ENCODE measurements around the gene AUTS2. TPM values are rescaled to one million over a fixed set of nuclear protein-coding genes. Genes with fewer than 3 reads are reported as not detected.

Gene AUTS2
- total RNA-seq, 1 experiment from 2014 or later: not detected

DNA sequence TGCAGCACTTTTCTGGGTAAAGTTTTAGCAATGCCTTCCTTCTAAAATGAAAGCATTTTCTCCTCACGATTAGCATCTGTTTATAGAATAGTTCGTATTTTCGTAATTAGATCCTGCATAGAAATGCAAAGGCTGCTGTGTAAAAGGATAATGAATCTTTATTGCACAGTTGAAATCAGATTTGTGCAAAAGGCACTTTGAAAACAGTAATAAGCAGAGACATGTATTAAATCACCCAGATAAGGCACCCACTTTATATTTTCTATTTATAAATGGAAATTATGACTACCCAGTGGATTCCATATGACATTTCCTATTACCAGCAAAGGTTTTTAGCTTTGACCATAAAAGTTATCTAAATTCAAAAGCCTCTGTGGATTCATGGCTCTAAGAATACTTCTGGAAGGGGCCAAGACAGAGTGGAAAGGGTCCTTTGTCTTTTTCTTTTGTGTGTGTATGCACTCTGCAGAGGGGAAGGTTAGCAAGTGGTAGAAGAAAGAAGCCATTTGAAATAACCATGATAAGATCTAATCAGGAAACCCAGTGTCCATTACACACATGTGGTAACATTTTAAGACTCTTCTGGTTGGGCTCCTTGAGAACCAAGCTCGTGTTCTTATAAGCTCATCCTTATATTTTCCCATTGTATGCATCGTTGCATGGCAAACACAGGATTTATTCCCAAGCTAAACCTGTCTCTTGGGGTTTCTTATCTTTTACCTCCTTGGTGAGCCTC, 612.1 kb downstream of the AUTS2 start:
- CTCF ChIA-PET: no interaction called here
- no TSS peak for BruUV-seq (replicated peaks)
- Mint-ChIP-seq H3K4me1 (ENCODE audit: low read depth, unreplicated experiment) (no peaks in the 10 kb centered on the region), H3K4me3 (ENCODE audit: low read depth, unreplicated experiment) (no peak overlapping the region), H3K27ac (ENCODE audit: unreplicated experiment) (no peak overlapping the region), H3K9me3 (ENCODE audit: low read depth, unreplicated experiment) (peaks cover 6% of the 10 kb centered on the region), H3K27me3 (ENCODE audit: unreplicated experiment) (no peaks in the 10 kb centered on the region), H3K36me3 (ENCODE audit: insufficient read depth, unreplicated experiment) (no peaks in the 10 kb centered on the region)
- TF ChIP-seq, protein P1, sequence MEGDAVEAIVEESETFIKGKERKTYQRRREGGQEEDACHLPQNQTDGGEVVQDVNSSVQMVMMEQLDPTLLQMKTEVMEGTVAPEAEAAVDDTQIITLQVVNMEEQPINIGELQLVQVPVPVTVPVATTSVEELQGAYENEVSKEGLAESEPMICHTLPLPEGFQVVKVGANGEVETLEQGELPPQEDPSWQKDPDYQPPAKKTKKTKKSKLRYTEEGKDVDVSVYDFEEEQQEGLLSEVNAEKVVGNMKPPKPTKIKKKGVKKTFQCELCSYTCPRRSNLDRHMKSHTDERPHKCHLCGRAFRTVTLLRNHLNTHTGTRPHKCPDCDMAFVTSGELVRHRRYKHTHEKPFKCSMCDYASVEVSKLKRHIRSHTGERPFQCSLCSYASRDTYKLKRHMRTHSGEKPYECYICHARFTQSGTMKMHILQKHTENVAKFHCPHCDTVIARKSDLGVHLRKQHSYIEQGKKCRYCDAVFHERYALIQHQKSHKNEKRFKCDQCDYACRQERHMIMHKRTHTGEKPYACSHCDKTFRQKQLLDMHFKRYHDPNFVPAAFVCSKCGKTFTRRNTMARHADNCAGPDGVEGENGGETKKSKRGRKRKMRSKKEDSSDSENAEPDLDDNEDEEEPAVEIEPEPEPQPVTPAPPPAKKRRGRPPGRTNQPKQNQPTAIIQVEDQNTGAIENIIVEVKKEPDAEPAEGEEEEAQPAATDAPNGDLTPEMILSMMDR (IDR thresholded peaks at IDR 0.05; ENCODE audit: unreplicated experiment): no peak
- intact Hi-C loops (cut with micrococcal nuclease; ENCODE audit: unreplicated experiment): no loop called here
- no peak for DNase-seq

DNA sequence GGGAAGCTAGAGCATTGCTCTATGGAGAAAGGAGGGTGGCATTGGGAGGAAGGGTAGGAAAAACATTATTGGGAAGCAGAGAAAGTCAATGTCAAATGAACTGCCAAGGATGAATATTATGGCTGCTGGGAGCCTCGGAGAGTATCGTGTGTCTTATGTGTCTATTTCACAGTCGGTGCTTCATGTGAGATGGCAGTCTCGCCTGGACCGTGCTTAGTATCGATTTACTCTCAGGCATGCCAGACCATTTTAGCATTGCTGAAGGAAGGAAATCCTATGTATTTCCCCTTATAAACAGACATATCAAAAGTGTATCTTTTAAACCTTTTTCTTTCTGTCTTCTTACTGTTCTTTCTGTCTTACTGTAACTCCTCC, 612.6 kb downstream of the AUTS2 start:
- intact Hi-C loops (cut with micrococcal nuclease; ENCODE audit: unreplicated experiment): no loop called here
- DNase-seq: no peak
- BruUV-seq (replicated peaks): no TSS peak
- H3K4me1 Mint-ChIP-seq (ENCODE audit: low read depth, unreplicated experiment): no peaks in the 10 kb centered on the region
- no peaks in the 10 kb centered on the region for H3K36me3 Mint-ChIP-seq (ENCODE audit: insufficient read depth, unreplicated experiment)
- no peak overlapping the region for H3K4me3 Mint-ChIP-seq (ENCODE audit: low read depth, unreplicated experiment)
- no peak overlapping the region for H3K27ac Mint-ChIP-seq (ENCODE audit: unreplicated experiment)
- CTCF ChIA-PET: no interaction called here
- TF ChIP-seq, protein P1 (IDR thresholded peaks at IDR 0.05; ENCODE audit: unreplicated experiment): no peak
- H3K27me3 Mint-ChIP-seq (ENCODE audit: unreplicated experiment): no peaks in the 10 kb centered on the region
- peaks cover 7% of the 10 kb centered on the region for H3K9me3 Mint-ChIP-seq (ENCODE audit: low read depth, unreplicated experiment)

DNA sequence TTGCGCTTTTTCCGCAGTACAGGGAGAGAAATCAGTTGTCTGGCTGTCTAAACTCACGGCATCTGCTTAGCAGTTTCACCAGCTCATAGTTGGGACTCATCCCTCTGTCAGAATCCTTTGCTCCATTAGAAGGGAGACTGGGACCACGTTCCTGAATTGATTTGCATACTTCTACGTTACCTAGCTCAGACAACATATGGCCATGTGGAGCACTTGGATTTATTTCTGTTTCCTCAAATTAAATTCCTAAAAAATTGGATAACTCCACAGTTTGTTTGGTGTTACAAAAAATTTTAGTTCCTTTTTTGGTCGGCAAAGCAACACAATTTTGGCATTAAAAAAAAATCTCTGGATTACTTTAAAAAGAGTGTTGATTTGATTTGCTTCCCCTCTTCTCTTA, 614.0 kb downstream of the AUTS2 start:
- BruUV-seq (replicated peaks): no TSS peak
- H3K9me3 Mint-ChIP-seq (ENCODE audit: low read depth, unreplicated experiment): peaks cover 4% of the 10 kb centered on the region
- no peak overlapping the region for H3K27ac Mint-ChIP-seq (ENCODE audit: unreplicated experiment)
- no peaks in the 10 kb centered on the region for H3K27me3 Mint-ChIP-seq (ENCODE audit: unreplicated experiment)
- TF ChIP-seq, protein P1 (IDR thresholded peaks at IDR 0.05; ENCODE audit: unreplicated experiment): no peak
- intact Hi-C loops (cut with micrococcal nuclease; ENCODE audit: unreplicated experiment): no loop called here
- CTCF ChIA-PET: no interaction called here
- no peaks in the 10 kb centered on the region for H3K4me1 Mint-ChIP-seq (ENCODE audit: low read depth, unreplicated experiment)
- H3K36me3 Mint-ChIP-seq (ENCODE audit: insufficient read depth, unreplicated experiment): no peaks in the 10 kb centered on the region
- no peak for DNase-seq
- no peak overlapping the region for H3K4me3 Mint-ChIP-seq (ENCODE audit: low read depth, unreplicated experiment)

DNA sequence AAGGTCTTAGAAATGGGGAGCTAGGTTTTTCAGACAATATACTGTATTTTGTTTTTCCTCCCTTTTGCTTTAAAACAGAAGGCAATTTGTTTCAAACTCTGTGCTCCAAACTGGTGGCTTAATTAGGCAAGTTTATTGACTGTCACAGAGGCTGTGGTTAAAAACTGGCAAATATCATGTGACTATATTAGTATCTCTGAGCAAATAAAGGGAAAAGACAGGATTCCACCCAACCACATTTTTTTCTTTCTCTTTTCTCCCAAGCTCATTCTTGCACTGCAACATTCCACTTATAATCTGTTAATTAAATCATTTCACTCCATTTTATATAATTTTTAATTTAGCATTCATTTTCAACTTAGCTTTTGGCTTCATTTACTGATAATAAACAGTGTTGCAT, 615.8 kb downstream of the AUTS2 start:
- no peaks in the 10 kb centered on the region for H3K27me3 Mint-ChIP-seq (ENCODE audit: unreplicated experiment)
- CTCF ChIA-PET: interaction anchor here (0.6 kb wide), 1 partner anchor 1361 kb away, joined by 3 read pairs; no protein-coding TSS in a partner anchor
- no peak overlapping the region for H3K4me3 Mint-ChIP-seq (ENCODE audit: low read depth, unreplicated experiment)
- peaks cover 4% of the 10 kb centered on the region for H3K9me3 Mint-ChIP-seq (ENCODE audit: low read depth, unreplicated experiment)
- intact Hi-C loops (cut with micrococcal nuclease; ENCODE audit: unreplicated experiment): no loop called here
- H3K36me3 Mint-ChIP-seq (ENCODE audit: insufficient read depth, unreplicated experiment): no peaks in the 10 kb centered on the region
- no peaks in the 10 kb centered on the region for H3K4me1 Mint-ChIP-seq (ENCODE audit: low read depth, unreplicated experiment)
- TF ChIP-seq, protein P1 (IDR thresholded peaks at IDR 0.05; ENCODE audit: unreplicated experiment): no peak
- no TSS peak for BruUV-seq (replicated peaks)
- no peak for DNase-seq
- H3K27ac Mint-ChIP-seq (ENCODE audit: unreplicated experiment): no peak overlapping the region
